AG04450 (cell line): Measurements from ENCODE around the gene ZNF638. TPM values are rescaled to one million over a fixed set of nuclear protein-coding genes. Genes with fewer than 3 reads are reported as not detected.

ENCODE experiments used
- CTCF ChIA-PET: fragments of 300-600, 350-600 bp; formaldehyde crosslinking; extraction: SDS; loops from one replicate; lab custom pipeline; 2022; ENCODE audit warnings: antibody characterized with exemption, inconsistent platforms; lab: Charles Lee
- POLR2A ChIA-PET: fragments of 350-600 bp; formaldehyde crosslinking; extraction: SDS; loops from one replicate; lab custom pipeline; 2021; ENCODE audit warnings: antibody characterized with exemption, inconsistent platforms; lab: Yijun Ruan, JAX
- DNase-seq: peaks from one replicate; pipeline ENCODE4 v3.0.0-alpha.2; 2011; ENCODE audit warnings: low read depth, low spot score
- H3K27ac ChIP-seq: one replicate; pipeline ENCODE4 v1.5.1; 2012; ENCODE audit warnings: low read depth, low read length, control low read depth
- H3K27me3 ChIP-seq: one replicate; pipeline ENCODE4 v1.6.0; 2012; ENCODE audit warnings: low read length; ENCODE audit not compliant: control insufficient read depth, insufficient read depth
- H3K4me3 ChIP-seq: 2 replicates; pipeline ENCODE4 v1.5.1; 2011; ENCODE audit warnings: mild to moderate bottlenecking, low read depth, low read length, control low read depth
- H3K9me3 ChIP-seq: 2 replicates; pipeline ENCODE4 v1.5.1; 2012; ENCODE audit warnings: low read length; ENCODE audit not compliant: control insufficient read depth, insufficient read depth
- polyA plus RNA-seq: library from polyadenylated mRNA; depleted of rRNA; stranded (reverse); fragments of >200 nt; gene quantifications from 2 replicates; pipeline ENCODE4 v1.2.3, GENCODE V29; 2011
- TF ChIP-seq, protein P1 (sequence below): IDR thresholded peaks from 2 replicates; pipeline ENCODE4 v1.5.1; 2011; ENCODE audit warnings: low read depth, low read length, control low read depth, inconsistent platforms

Gene ZNF638
- polyA plus RNA-seq, 1 experiment, result 105 TPM

DNA sequence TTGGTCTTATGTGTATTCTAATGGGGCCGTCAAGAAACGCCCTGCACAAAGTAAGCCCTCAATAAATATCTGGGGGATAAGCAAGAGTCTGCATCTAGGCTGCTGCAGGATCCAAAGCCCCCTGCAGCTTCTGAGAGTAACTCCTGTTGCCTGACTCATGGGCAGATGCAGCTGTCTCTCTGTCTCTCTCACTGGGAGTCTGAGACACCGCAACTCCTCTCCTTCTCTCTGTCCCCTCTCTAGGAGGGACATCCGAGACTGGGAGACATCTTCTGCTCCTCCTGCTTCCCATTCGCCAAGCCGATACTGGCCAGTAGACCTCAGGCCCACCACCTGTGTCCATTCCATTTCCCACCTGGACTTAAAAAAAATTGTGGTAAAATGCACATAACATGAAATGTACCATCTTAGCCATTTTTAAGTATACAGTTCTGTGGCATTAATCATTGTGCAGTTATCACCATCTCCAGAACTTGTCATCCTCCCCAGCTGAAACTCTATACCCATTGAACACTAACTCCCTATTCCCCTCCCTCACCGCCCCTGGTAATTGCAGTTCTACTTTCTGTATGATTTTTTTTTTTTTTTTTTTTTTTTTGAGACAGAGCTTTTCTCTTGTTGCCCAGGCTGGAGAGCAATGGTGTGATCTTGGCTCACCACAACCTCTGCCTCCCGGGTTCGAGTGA, 141.9 kb downstream of the ZNF638 start:
- H3K27me3 ChIP-seq, result peaks cover 11% of the 10 kb centered on the region
- H3K27ac ChIP-seq, result no peak overlapping the region
- CTCF ChIA-PET, result interaction anchor here (0.6 to 1.5 kb wide), 5 partner anchors 13 to 1419 kb away, joined by 3 to 5 read pairs (median 4); no protein-coding TSS in a partner anchor
- no peaks in the 10 kb centered on the region for H3K9me3 ChIP-seq
- no peak overlapping the region for H3K4me3 ChIP-seq
- TF ChIP-seq, protein P1, sequence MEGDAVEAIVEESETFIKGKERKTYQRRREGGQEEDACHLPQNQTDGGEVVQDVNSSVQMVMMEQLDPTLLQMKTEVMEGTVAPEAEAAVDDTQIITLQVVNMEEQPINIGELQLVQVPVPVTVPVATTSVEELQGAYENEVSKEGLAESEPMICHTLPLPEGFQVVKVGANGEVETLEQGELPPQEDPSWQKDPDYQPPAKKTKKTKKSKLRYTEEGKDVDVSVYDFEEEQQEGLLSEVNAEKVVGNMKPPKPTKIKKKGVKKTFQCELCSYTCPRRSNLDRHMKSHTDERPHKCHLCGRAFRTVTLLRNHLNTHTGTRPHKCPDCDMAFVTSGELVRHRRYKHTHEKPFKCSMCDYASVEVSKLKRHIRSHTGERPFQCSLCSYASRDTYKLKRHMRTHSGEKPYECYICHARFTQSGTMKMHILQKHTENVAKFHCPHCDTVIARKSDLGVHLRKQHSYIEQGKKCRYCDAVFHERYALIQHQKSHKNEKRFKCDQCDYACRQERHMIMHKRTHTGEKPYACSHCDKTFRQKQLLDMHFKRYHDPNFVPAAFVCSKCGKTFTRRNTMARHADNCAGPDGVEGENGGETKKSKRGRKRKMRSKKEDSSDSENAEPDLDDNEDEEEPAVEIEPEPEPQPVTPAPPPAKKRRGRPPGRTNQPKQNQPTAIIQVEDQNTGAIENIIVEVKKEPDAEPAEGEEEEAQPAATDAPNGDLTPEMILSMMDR, result no peak
- no peak for DNase-seq
- POLR2A ChIA-PET, result no interaction called here

DNA sequence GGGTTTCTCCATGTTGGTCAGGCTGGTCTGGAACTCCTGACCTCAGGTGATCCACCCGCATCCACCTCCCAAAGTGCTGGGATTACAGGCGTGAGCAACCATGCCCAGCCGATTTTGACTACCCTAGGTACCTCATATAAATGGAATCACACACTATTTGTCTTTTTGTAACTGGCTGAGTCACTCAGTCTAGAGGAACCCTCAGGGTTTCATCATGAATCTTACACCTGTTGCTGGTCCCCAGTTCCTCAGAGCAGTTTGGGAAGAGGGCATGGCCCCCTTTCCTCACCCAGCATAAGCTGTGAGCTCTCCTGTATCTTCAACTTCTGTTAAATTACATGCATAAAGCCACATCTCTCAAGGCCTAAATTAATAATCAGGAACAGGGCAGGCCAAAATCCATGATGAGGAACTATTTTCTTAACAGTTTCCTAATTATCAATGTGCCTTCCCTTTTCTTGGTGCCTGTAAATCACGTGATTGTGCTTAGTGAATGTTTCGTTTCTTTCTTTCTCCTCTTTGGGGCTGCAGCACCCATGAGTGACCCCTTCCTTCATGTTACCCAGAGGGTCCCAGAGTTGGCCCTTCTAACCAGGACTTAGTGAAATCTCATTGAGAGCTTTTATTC, 142.6 kb downstream of the ZNF638 start:
- TF ChIP-seq, protein P1, result no peak
- Histone ChIP-seq H3K27ac (no peak overlapping the region), H3K4me3 (no peak overlapping the region), H3K9me3 (no peaks in the 10 kb centered on the region), H3K27me3 (peaks cover 6% of the 10 kb centered on the region)
- CTCF ChIA-PET, result interaction anchor here (0.6 to 1.5 kb wide), 6 partner anchors 13 to 1418 kb away, joined by 3 to 5 read pairs (median 4); no protein-coding TSS in a partner anchor
- DNase-seq, result no peak
- POLR2A ChIA-PET, result no interaction called here

DNA sequence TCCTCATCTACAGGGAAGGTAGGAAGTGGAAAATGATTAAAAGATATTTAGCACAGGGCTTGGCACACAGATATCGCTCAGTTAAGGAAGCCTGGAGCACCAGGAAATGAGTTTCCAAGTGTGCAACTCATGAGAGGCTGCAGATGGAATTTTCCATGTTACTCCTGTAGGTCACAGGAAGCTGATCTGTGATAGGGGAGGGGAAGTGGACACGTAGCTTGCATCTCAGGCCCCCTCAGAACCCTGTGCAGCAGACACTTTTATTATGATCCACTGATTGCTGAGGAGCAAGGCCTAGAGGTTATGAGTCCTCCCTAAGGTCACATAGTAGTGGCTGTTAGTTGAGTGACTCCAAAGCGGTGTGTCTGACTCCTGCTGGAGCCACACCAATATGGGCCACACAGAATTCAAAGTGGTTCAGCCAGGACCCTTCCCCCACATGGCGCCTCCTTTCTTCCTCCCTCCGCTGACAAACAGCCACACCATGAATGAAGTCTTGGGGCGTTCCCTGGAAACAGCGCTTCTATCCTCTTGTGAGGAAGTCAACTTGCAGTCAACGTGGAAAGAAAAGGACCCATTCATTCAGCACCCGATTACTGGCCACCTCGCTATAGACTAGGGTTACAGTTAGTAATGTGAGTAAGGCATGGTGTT, 143.3 kb downstream of the ZNF638 start:
- POLR2A ChIA-PET, result no interaction called here
- no peak for DNase-seq
- H3K27me3 ChIP-seq, result peaks cover 7% of the 10 kb centered on the region
- CTCF ChIA-PET, result interaction anchor here (1.2 to 1.5 kb wide), 3 partner anchors 14 to 175 kb away, joined by 3 to 4 read pairs (median 4); no protein-coding TSS in a partner anchor
- H3K9me3 ChIP-seq, result no peaks in the 10 kb centered on the region
- TF ChIP-seq, protein P1, result no peak
- H3K27ac ChIP-seq, result no peak overlapping the region
- no peak overlapping the region for H3K4me3 ChIP-seq

DNA sequence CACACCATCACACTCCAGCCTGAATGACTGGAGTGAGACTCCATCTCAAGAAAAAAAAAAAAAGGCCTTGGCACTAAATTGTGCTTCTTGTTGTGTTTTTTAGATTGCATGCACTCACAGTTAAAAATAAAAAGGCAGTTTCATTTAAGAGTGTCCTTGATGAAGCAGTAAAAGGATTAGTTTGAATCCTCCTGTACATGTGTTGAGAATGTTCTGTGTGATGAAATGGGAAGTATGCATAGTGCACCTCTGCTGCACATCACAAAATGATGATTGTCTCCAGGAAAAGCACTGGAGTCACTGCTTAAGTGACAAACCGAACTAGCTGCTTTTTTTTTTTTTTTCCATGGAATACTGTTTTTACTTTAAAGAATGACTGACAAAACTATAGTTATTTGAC, 144.9 kb downstream of the ZNF638 start:
- H3K27me3 ChIP-seq, result peaks cover 22% of the 10 kb centered on the region

More for the DNA sequence above, 144.9 kb downstream of the ZNF638 start:
- DNase-seq, result no peak
- TF ChIP-seq, protein P1, result no peak
- H3K4me3 ChIP-seq, result no peak overlapping the region
- CTCF ChIA-PET, result interaction anchor here (0.8 kb wide), 1 partner anchor 16 kb away, joined by 3 read pairs; no protein-coding TSS in a partner anchor
- no peak overlapping the region for H3K27ac ChIP-seq
- POLR2A ChIA-PET, result no interaction called here
- no peaks in the 10 kb centered on the region for H3K9me3 ChIP-seq
